KBM-7 (cell line): ENCODE results near the gene TMIGD3.
A peak's percentile ranks its signal among the peaks of the same experiment; 100 is the strongest.
"Not testable (repeated sequence)": the region's sequence is repeated elsewhere in the genome, so short reads cannot be mapped to it uniquely, and the experiment has no call there.

Experiments
- DNase-seq: peaks from one replicate; pipeline ENCODE4 v3.0.0-alpha.2; 2015
- in situ Hi-C: fragments of 300-500 bp; cut with MboI; formaldehyde crosslinking; loops from 2 replicates; pipeline ENCODE4 v1.14.3; 2020; ENCODE audit warnings: low sequenced_read_pairs, low pct_unique_long_range_greater_than_20kb, mixed read lengths

Gene TMIGD3

GRCh38 chr1:111503585-111504060, at the start of gene TMIGD3, which contains the start of gene ADORA3:
TSS of gene TMIGD3 (minus strand) at chr1:111503633. CDS start at chr1:111503354, 279 bp downstream.
TSS of gene ADORA3 (minus strand) at chr1:111503633. CDS start at chr1:111503354, 279 bp downstream.
- DNase-seq, result peak; percentile 86
- in situ Hi-C loops, result no loop called here

GRCh38 chr1:111553196-111553595, 49.8 kb upstream of the TMIGD3 start:
- no peak for DNase-seq
- in situ Hi-C loops, result no loop called here

- in situ Hi-C loops, result no loop called here
- DNase-seq, result no peak
Measured at GRCh38 chr1:111552587-111552986, 49.2 kb upstream of the TMIGD3 start.

- DNase-seq, result no peak
- in situ Hi-C loops, result no loop called here
Measured at GRCh38 chr1:111551623-111552411, 48.4 kb upstream of the TMIGD3 start.

- DNase-seq, in situ Hi-C loops: not testable (repeated sequence)
Measured at GRCh38 chr1:111547786-111548185, 44.4 kb upstream of the TMIGD3 start.

GRCh38 chr1:111542187-111542586, 38.8 kb upstream of the TMIGD3 start:
- in situ Hi-C loops, result no loop called here
- DNase-seq, result no peak

- in situ Hi-C loops, result no loop called here
- DNase-seq, result no peak
Measured at GRCh38 chr1:111541721-111542120, 38.3 kb upstream of the TMIGD3 start.

GRCh38 chr1:111540928-111541327, 37.5 kb upstream of the TMIGD3 start:
- in situ Hi-C loops, result no loop called here
- DNase-seq, result no peak

- in situ Hi-C loops, result no loop called here
- no peak for DNase-seq
Measured at GRCh38 chr1:111538343-111539025, 35.1 kb upstream of the TMIGD3 start.

GRCh38 chr1:111535256-111536191, 32.1 kb upstream of the TMIGD3 start:
- in situ Hi-C loops, result no loop called here
- no peak for DNase-seq

- DNase-seq, result no peak
- in situ Hi-C loops, result no loop called here
Measured at GRCh38 chr1:111520053-111520452, 16.6 kb upstream of the TMIGD3 start.

- in situ Hi-C loops, result no loop called here
- DNase-seq, result no peak
Measured at GRCh38 chr1:111517469-111518225, 14.2 kb upstream of the TMIGD3 start.

- in situ Hi-C loops, result no loop called here
Measured at GRCh38 chr1:111516005-111516535, 12.6 kb upstream of the TMIGD3 start.

GRCh38 chr1:111515291-111516004, 12.0 kb upstream of the TMIGD3 start:
- in situ Hi-C loops, result no loop called here
- DNase-seq, result peak; percentile 84

More at GRCh38 chr1:111516005-111516535, 12.6 kb upstream of the TMIGD3 start:
- DNase-seq, result peak; percentile 100

GRCh38 chr1:111513410-111514020, 10.1 kb upstream of the TMIGD3 start:
- in situ Hi-C loops, result no loop called here
- DNase-seq, result peak; percentile 61

- DNase-seq, result no peak
- in situ Hi-C loops, result no loop called here
Measured at GRCh38 chr1:111512931-111513330, 9.5 kb upstream of the TMIGD3 start.

GRCh38 chr1:111512132-111512889, 8.9 kb upstream of the TMIGD3 start:
- in situ Hi-C loops, result no loop called here

More at GRCh38 chr1:111512132-111512889, 8.9 kb upstream of the TMIGD3 start:
- no peak for DNase-seq
